GM06990 (cell line): ENCODE data around the gene ROR2.

Experiments used
- DNase-seq: peaks from one replicate; pipeline ENCODE4 v3.0.0-alpha.2; 2011; ENCODE audit not compliant: insufficient read length; ENCODE audit errors: extremely low read depth
- H3K27me3 ChIP-seq: replicated peaks from 2 replicates; pipeline ENCODE4 v1.6.0; 2011; ENCODE audit warnings: low read length; ENCODE audit not compliant: control insufficient read depth, insufficient read depth
- H3K36me3 ChIP-seq: 2 replicates; pipeline ENCODE4 v1.5.1; 2011; ENCODE audit warnings: low read length; ENCODE audit not compliant: control insufficient read depth, insufficient read depth
- H3K4me3 ChIP-seq: replicated peaks from 2 replicates; pipeline ENCODE4 v1.5.1; 2011; ENCODE audit warnings: low read depth, mild to moderate bottlenecking, control low read depth, low read length
- CTCF ChIP-seq: IDR thresholded peaks from 2 replicates; pipeline ENCODE4 v1.5.1; 2011; ENCODE audit warnings: low read length, control low read depth, mild to moderate bottlenecking, inconsistent platforms; ENCODE audit not compliant: insufficient read depth, poor library complexity, severe bottlenecking

ROR2 gene

GRCh38 chr9:91781906-91782305 is 168.1 kb downstream of the ROR2 start:
- H3K36me3 ChIP-seq: no peaks in the 10 kb centered on the region
- no peak overlapping the region for H3K4me3 ChIP-seq
- TF ChIP-seq CTCF: no peak
- no peak for DNase-seq
- peaks cover 2% of the 10 kb centered on the region for H3K27me3 ChIP-seq

- H3K27me3 ChIP-seq: peaks cover 2% of the 10 kb centered on the region
- H3K4me3 ChIP-seq: no peak overlapping the region
- no peak for TF ChIP-seq CTCF
- no peak for DNase-seq
- no peaks in the 10 kb centered on the region for H3K36me3 ChIP-seq
Measured at GRCh38 chr9:91781116-91781515, 168.9 kb downstream of the ROR2 start.

GRCh38 chr9:91778031-91778430 is 172.0 kb downstream of the ROR2 start:
- no peak for DNase-seq
- Histone ChIP-seq H3K4me3 (no peak overlapping the region), H3K36me3 (no peaks in the 10 kb centered on the region), H3K27me3 (peaks cover 2% of the 10 kb centered on the region)
- TF ChIP-seq CTCF: no peak

GRCh38 chr9:91777292-91777830 is 172.7 kb downstream of the ROR2 start:
- Histone ChIP-seq H3K36me3 (no peaks in the 10 kb centered on the region), H3K4me3 (no peak overlapping the region), H3K27me3 (no peaks in the 10 kb centered on the region; the same call in none of the 2 replicates)
- DNase-seq: no peak
- TF ChIP-seq CTCF: no peak

GRCh38 chr9:91776409-91777291 is 173.4 kb downstream of the ROR2 start:
- no peaks in the 10 kb centered on the region for H3K36me3 ChIP-seq
- no peak for DNase-seq
- H3K27me3 ChIP-seq: no peaks in the 10 kb centered on the region; the same call in none of the 2 replicates
- H3K4me3 ChIP-seq: no peak overlapping the region
- TF ChIP-seq CTCF: no peak

- TF ChIP-seq CTCF: no peak
- no peaks in the 10 kb centered on the region for H3K36me3 ChIP-seq
- no peak for DNase-seq
- no peak overlapping the region for H3K4me3 ChIP-seq
- no peaks in the 10 kb centered on the region; the same call in 1 of the 2 replicates for H3K27me3 ChIP-seq
Measured at GRCh38 chr9:91775708-91776028, 174.4 kb downstream of the ROR2 start.
